ENCODE measurements around the gene GCN1.
"Not testable (repeated sequence)": the region's sequence is repeated elsewhere in the genome, so short reads cannot be mapped to it uniquely, and the experiment has no call there.

Gene GCN1

GRCh38 chr12:120213182-120213581, 18.7 kb upstream of the GCN1 start:
- DNase-seq (ENCODE audit: low spot score): not testable (repeated sequence)

- no peak for DNase-seq (ENCODE audit: low spot score)
Observed at GRCh38 chr12:120212301-120212700, 17.8 kb upstream of the GCN1 start.

- no peak for DNase-seq (ENCODE audit: low spot score)
Observed at GRCh38 chr12:120211904-120212283, 17.4 kb upstream of the GCN1 start.

GRCh38 chr12:120211243-120211903, 16.9 kb upstream of the GCN1 start:
- DNase-seq (ENCODE audit: low spot score): no peak

GRCh38 chr12:120209851-120210250, 15.3 kb upstream of the GCN1 start:
- no peak for DNase-seq (ENCODE audit: low spot score)

- no peak for DNase-seq (ENCODE audit: low spot score)
Observed at GRCh38 chr12:120207227-120207626, 12.7 kb upstream of the GCN1 start.

GRCh38 chr12:120206781-120207180, 12.3 kb upstream of the GCN1 start:
- not testable (repeated sequence) for DNase-seq (ENCODE audit: low spot score)

- DNase-seq (ENCODE audit: low spot score): no peak
Observed at GRCh38 chr12:120206228-120206627, 11.7 kb upstream of the GCN1 start.

GRCh38 chr12:120204171-120204570, 9.7 kb upstream of the GCN1 start:
- no peak for DNase-seq (ENCODE audit: low spot score)

- no peak for DNase-seq (ENCODE audit: low spot score)
Observed at GRCh38 chr12:120200364-120200800, 5.9 kb upstream of the GCN1 start.

GRCh38 chr12:120199595-120200306, 5.2 kb upstream of the GCN1 start:
- peak; percentile 51 for DNase-seq (ENCODE audit: low spot score)

GRCh38 chr12:120199025-120199424, 4.5 kb upstream of the GCN1 start:
- no peak for DNase-seq (ENCODE audit: low spot score)

GRCh38 chr12:120197542-120197887, 3.0 kb upstream of the GCN1 start:
- no peak for DNase-seq (ENCODE audit: low spot score)

- DNase-seq (ENCODE audit: low spot score): not testable (repeated sequence)
Observed at GRCh38 chr12:120196817-120197541, 2.5 kb upstream of the GCN1 start.

- DNase-seq (ENCODE audit: low spot score): no peak
Observed at GRCh38 chr12:120196363-120196762, 1.8 kb upstream of the GCN1 start.

GRCh38 chr12:120194226-120194533, 335 bp downstream of the GCN1 start:
- DNase-seq (ENCODE audit: low spot score): no peak

GRCh38 chr12:120193286-120193685, 1.2 kb downstream of the GCN1 start:
- DNase-seq (ENCODE audit: low spot score): not testable (repeated sequence)

GRCh38 chr12:120190985-120191480, 3.5 kb downstream of the GCN1 start:
- no peak for DNase-seq (ENCODE audit: low spot score)

- no peak for DNase-seq (ENCODE audit: low spot score)
Observed at GRCh38 chr12:120190386-120190785, 4.1 kb downstream of the GCN1 start.

- no peak for DNase-seq (ENCODE audit: low spot score)
Observed at GRCh38 chr12:120186654-120187053, 7.9 kb downstream of the GCN1 start.

GRCh38 chr12:120183211-120183631, 11.3 kb downstream of the GCN1 start:
- no peak for DNase-seq (ENCODE audit: low spot score)

GRCh38 chr12:120181991-120182631, 12.4 kb downstream of the GCN1 start:
- DNase-seq (ENCODE audit: low spot score): no peak

GRCh38 chr12:120180975-120181374, 13.5 kb downstream of the GCN1 start:
- no peak for DNase-seq (ENCODE audit: low spot score)

Data from CD4-positive, alpha-beta T cell treated with Interleukin-2 at 100 ng/mL for 4 hours (primary cell).